GM19328 (cell line): ENCODE measurements around the gene TAOK1.
"Not testable (repeated sequence)": the region's sequence is repeated elsewhere in the genome, so short reads cannot be mapped to it uniquely, and the experiment has no call there.

ENCODE experiments used
- ATAC-seq: cut with Tn5 transposase; IDR thresholded peaks from one replicate; pipeline ENCODE4 v1.9.1; 2021; ENCODE audit warnings: mild to moderate bottlenecking, moderate library complexity; ENCODE audit not compliant: unreplicated experiment

The TAOK1 gene

GRCh38 chr17:29533976-29534375, 143.8 kb downstream of the TAOK1 start:
- no peak for ATAC-seq

- no peak for ATAC-seq
Measured at GRCh38 chr17:29544066-29544465, 153.9 kb downstream of the TAOK1 start.

- ATAC-seq, result no peak
Measured at GRCh38 chr17:29546085-29546484, 155.9 kb downstream of the TAOK1 start.

- no peak for ATAC-seq
Measured at GRCh38 chr17:29546830-29547229, 156.7 kb downstream of the TAOK1 start.

- no peak for ATAC-seq
Measured at GRCh38 chr17:29549177-29549923, 159.2 kb downstream of the TAOK1 start.

- no peak for ATAC-seq
Measured at GRCh38 chr17:29555840-29556239, 165.7 kb downstream of the TAOK1 start.

GRCh38 chr17:29557085-29557738, 167.0 kb downstream of the TAOK1 start:
- no peak for ATAC-seq

GRCh38 chr17:29557739-29558116, 167.6 kb downstream of the TAOK1 start:
- ATAC-seq, result no peak

- not testable (repeated sequence) for ATAC-seq
Measured at GRCh38 chr17:29558139-29558538, 168.0 kb downstream of the TAOK1 start.

- no peak for ATAC-seq
Measured at GRCh38 chr17:29559640-29560039, 169.5 kb downstream of the TAOK1 start.

- no peak for ATAC-seq
Measured at GRCh38 chr17:29560316-29560715, 170.2 kb downstream of the TAOK1 start.

GRCh38 chr17:29561554-29562517, 171.7 kb downstream of the TAOK1 start:
- no peak for ATAC-seq

- no peak for ATAC-seq
Measured at GRCh38 chr17:29562615-29563014, 172.5 kb downstream of the TAOK1 start.

GRCh38 chr17:29563816-29564215, 173.7 kb downstream of the TAOK1 start:
- no peak for ATAC-seq

GRCh38 chr17:29565643-29566472, 175.7 kb downstream of the TAOK1 start:
- ATAC-seq, result no peak

GRCh38 chr17:29566473-29567303, 176.5 kb downstream of the TAOK1 start, which contains the start of gene ABHD15:
ABHD15 (minus strand) TSS chr17:29567037; CDS start chr17:29566966, 71 bp downstream.
- no peak for ATAC-seq

- no peak for ATAC-seq
Measured at GRCh38 chr17:29567304-29567553, 177.1 kb downstream of the TAOK1 start.

GRCh38 chr17:29567554-29568330, 177.6 kb downstream of the TAOK1 start:
- ATAC-seq, result peak; percentile 35
